Measurements from ENCODE around the gene KIAA1755.

The KIAA1755 gene

DNA sequence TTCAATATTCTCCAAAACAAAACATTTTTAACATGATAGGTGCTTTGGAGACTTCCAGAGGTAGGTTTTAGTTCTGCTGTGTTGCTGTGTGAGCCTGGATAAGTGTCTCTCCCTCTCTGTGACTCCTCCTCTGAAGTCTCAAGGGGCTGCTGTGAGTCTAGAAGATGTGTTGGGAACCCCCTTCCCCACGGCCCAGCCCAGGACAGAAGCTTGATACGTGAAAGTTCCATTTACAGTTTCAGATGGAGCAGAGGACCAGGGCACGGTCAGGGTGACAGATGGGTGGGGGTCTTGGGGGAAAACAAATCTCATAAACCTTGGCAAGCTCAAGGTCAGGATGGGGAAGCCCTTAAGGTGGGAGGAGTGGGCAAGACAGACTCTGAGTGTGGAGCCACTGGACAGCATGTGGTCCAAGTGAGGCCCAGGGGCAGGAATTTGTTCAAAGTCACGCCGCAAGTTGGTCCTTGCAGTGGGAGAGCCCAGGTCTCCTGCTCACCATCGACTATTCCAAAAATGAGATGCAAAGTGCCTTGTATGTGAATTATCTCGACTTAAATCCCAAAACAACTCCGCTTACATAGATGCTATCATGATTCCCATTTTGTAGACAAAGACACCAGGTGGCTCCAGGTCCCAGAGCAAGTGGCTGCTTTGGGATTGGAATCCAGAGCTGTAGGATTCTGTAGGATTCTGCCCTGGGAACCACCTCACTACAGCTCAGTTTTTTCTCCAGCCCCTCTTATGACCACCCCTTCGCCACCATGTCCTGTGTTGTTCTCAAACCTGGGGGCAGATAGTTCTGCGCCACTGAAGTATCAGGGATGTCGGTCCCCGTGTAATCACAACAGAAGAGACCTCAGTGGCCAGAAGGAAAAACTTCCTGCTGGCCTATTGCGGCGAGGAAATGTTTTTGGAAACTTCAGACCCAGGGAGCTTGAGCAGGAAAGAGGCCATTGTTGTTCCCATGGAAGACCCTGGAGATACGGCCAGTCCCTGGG is 97.4 kb downstream of the KIAA1755 start:
- Histone ChIP-seq H3K4me3 (no peak overlapping the region), H3K27ac (no peak overlapping the region)

- H3K4me3 ChIP-seq = no peak overlapping the region
- no peak overlapping the region for H3K27ac ChIP-seq
Observed at GRCh38 chr20:38162149-38162548, 98.4 kb downstream of the KIAA1755 start.

- H3K27ac ChIP-seq = no peak overlapping the region
- H3K4me3 ChIP-seq = no peak overlapping the region
Observed at GRCh38 chr20:38161412-38161774, 99.1 kb downstream of the KIAA1755 start.
